ENCODE measurements around the gene FGF11. TPM values are rescaled to one million over a fixed set of nuclear protein-coding genes. Genes with fewer than 3 reads are reported as not detected.

FGF11 gene
- total and polyA plus RNA-seq, 2 of the 13 experiments (the other 11 are each of a cell fraction or from before 2014, with no cell fraction given): 0.20 to 7.6 TPM

DNA sequence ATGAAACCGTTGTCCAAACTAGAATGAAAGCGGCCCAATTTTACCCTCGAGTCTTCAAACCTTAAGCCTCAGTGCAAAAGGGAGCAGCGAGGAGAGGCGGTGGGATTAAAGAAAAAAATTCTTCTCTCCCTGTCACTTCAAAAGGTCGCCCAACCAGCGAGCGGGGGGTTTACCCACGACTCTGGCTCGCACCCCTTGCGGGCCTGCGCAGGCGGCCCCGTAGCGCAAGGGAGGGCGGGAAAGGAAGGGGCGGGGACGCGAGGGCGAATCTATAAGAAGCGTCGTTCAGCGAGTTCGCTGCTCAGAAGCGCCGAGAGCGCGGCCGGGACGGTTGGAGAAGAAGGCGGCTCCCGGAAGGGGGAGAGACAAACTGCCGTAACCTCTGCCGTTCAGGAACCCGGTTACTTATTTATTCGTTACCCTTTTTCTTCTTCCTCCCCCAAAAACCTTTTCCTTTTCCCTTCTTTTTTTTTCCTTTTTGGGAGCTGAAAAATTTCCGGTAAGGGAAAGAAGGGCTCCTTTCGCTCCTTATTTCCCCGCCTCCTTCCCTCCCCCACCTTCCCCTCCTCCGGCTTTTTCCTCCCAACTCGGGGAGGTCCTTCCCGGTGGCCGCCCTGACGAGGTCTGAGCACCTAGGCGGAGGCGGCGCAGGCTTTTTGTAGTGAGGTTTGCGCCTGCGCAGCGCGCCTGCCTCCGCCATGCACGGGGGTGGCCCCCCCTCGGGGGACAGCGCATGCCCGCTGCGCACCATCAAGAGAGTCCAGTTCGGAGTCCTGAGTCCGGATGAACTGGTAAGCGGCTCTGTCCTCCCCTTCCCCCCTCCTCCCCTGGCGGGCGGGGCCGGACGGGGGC lies 45.0 kb downstream of the FGF11 start, which contains the start of gene POLR2A:
POLR2A (plus strand) TSS at position 300 of the 852 bp plus-strand sequence.
- peak within 1 kb of the TSS; percentile 77 for H2AFZ ChIP-seq (ENCODE audit: low read length)
- in situ Hi-C loops (cut with HindIII; ENCODE audit: extremely low pct_ligation_motif_present, low pct_unique_long_range_greater_than_20kb) (no loop called here), intact Hi-C loops (cut with micrococcal nuclease; ENCODE audit: unreplicated experiment) (loop anchor here (5.0 kb wide), 3 partner anchors 37 to 127 kb away; partner anchors contain the start of genes CHRNB1, TMEM256 and TMEM95)
- 2% methylated on average over 52 of the region's 64 CpGs for WGBS (ENCODE audit: low lambda C conversion rate)
- H3K9me3 ChIP-seq (ENCODE audit: low read length): no peaks in the 10 kb centered on the region
- H3K27me3 ChIP-seq (ENCODE audit: control insufficient read depth in 1 of 2, insufficient read depth in 2 of 2, low read length in 2 of 2): no peaks in the 10 kb centered on the region; a peak in 2 of 5 replicates
- BruUV-seq (replicated peaks): no TSS peak
- H3K4me1 ChIP-seq (ENCODE audit: insufficient read depth, low read length): peaks cover 65% of the 10 kb centered on the region
- H3K36me3 ChIP-seq (replicated peaks in 1 of 2; ENCODE audit: control insufficient read depth in 1 of 2, insufficient read depth in 2 of 2, low read length in 2 of 2): no peaks in the 10 kb centered on the region; a peak in 1 of 5 replicates
- CTCF ChIA-PET (ENCODE audit: low intra/inter-chr PET ratio, low total read pairs): no interaction called here
- DNase-seq (ENCODE audit: low spot score) (peak; percentile 96), FAIRE-seq (peak; percentile 87), ATAC-seq (peak; percentile 72)
- POLR2A ChIA-PET: interaction anchor here (0.8 to 5.5 kb wide), 22 partner anchors 8 to 438 kb away, joined by 3 to 41 read pairs (median 6); partner anchors contain the start of genes ASGR2, ATP1B2, CD68 and CHRNB1
- H3K27ac ChIP-seq (ENCODE audit: extremely low read length, insufficient read depth, low read length): peak within 1 kb of the TSS; percentile 100
- H3K9ac ChIP-seq (ENCODE audit: insufficient read depth, low read depth, low read length): peak within 1 kb of the TSS; percentile 95
- H4K20me1 ChIP-seq (ENCODE audit: insufficient read depth, low read length): peaks cover 31% of the 10 kb centered on the region
- H3K4me2 ChIP-seq (ENCODE audit: low read depth, low read length): peak within 1 kb of the TSS; percentile 99
- H3K4me3 ChIP-seq (replicated peaks in 1 of 3; ENCODE audit: insufficient read depth in 1 of 3, low read depth in 2 of 3, low read length in 3 of 3): peak within 1 kb of the TSS; percentile 75 to 92 (median 90)
- H3K79me2 ChIP-seq (ENCODE audit: insufficient read depth, low read length): peaks cover 47% of the 10 kb centered on the region
- TF ChIP-seq ZNF343 (CRISPR knock-in tag; IDR thresholded peaks at IDR 0.05) (peak; percentile 97), ZNF567 (CRISPR knock-in tag; IDR thresholded peaks at IDR 0.05; ENCODE audit: borderline replicate concordance) (no peak), SP2 (CRISPR knock-in tag; IDR thresholded peaks at IDR 0.05) (0 out of 2 replicates have a peak, but pooled peaks have one; percentile 26), MLLT10 (CRISPR knock-in tag; IDR thresholded peaks at IDR 0.05) (no peak), NBN (conservative IDR thresholded peaks at IDR 0.05) (0 out of 2 replicates have a peak, but pooled peaks have one; percentile 27), HNRNPH1 (optimal IDR thresholded peaks at IDR 0.05; ENCODE audit: low read depth, low read length) (peak; percentile 77), ZNF747 (CRISPR knock-in tag; IDR thresholded peaks at IDR 0.05; ENCODE audit: borderline replicate concordance) (peak; percentile 49; the same call in 1 of the 2 replicates), ZNF737 (CRISPR knock-in tag; IDR thresholded peaks at IDR 0.05; ENCODE audit: borderline replicate concordance) (no peak), STAG1 (CRISPR knock-in tag; IDR thresholded peaks at IDR 0.05) (no peak), ZNF224 (CRISPR knock-in tag; IDR thresholded peaks at IDR 0.05) (peak; percentile 62; the same call in 1 of the 2 replicates), ZSCAN22 (CRISPR knock-in tag; IDR thresholded peaks at IDR 0.05) (peak; percentile 58; the same call in 1 of the 2 replicates)
- TF ChIP-seq, protein P1, sequence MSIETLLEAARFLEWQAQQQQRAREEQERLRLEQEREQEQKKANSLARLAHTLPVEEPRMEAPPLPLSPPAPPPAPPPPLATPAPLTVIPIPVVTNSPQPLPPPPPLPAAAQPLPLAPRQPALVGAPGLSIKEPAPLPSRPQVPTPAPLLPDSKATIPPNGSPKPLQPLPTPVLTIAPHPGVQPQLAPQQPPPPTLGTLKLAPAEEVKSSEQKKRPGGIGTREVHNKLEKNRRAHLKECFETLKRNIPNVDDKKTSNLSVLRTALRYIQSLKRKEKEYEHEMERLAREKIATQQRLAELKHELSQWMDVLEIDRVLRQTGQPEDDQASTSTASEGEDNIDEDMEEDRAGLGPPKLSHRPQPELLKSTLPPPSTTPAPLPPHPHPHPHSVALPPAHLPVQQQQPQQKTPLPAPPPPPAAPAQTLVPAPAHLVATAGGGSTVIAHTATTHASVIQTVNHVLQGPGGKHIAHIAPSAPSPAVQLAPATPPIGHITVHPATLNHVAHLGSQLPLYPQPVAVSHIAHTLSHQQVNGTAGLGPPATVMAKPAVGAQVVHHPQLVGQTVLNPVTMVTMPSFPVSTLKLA (IDR thresholded peaks at IDR 0.05): peak; percentile 42
- TF ChIP-seq, protein P2, sequence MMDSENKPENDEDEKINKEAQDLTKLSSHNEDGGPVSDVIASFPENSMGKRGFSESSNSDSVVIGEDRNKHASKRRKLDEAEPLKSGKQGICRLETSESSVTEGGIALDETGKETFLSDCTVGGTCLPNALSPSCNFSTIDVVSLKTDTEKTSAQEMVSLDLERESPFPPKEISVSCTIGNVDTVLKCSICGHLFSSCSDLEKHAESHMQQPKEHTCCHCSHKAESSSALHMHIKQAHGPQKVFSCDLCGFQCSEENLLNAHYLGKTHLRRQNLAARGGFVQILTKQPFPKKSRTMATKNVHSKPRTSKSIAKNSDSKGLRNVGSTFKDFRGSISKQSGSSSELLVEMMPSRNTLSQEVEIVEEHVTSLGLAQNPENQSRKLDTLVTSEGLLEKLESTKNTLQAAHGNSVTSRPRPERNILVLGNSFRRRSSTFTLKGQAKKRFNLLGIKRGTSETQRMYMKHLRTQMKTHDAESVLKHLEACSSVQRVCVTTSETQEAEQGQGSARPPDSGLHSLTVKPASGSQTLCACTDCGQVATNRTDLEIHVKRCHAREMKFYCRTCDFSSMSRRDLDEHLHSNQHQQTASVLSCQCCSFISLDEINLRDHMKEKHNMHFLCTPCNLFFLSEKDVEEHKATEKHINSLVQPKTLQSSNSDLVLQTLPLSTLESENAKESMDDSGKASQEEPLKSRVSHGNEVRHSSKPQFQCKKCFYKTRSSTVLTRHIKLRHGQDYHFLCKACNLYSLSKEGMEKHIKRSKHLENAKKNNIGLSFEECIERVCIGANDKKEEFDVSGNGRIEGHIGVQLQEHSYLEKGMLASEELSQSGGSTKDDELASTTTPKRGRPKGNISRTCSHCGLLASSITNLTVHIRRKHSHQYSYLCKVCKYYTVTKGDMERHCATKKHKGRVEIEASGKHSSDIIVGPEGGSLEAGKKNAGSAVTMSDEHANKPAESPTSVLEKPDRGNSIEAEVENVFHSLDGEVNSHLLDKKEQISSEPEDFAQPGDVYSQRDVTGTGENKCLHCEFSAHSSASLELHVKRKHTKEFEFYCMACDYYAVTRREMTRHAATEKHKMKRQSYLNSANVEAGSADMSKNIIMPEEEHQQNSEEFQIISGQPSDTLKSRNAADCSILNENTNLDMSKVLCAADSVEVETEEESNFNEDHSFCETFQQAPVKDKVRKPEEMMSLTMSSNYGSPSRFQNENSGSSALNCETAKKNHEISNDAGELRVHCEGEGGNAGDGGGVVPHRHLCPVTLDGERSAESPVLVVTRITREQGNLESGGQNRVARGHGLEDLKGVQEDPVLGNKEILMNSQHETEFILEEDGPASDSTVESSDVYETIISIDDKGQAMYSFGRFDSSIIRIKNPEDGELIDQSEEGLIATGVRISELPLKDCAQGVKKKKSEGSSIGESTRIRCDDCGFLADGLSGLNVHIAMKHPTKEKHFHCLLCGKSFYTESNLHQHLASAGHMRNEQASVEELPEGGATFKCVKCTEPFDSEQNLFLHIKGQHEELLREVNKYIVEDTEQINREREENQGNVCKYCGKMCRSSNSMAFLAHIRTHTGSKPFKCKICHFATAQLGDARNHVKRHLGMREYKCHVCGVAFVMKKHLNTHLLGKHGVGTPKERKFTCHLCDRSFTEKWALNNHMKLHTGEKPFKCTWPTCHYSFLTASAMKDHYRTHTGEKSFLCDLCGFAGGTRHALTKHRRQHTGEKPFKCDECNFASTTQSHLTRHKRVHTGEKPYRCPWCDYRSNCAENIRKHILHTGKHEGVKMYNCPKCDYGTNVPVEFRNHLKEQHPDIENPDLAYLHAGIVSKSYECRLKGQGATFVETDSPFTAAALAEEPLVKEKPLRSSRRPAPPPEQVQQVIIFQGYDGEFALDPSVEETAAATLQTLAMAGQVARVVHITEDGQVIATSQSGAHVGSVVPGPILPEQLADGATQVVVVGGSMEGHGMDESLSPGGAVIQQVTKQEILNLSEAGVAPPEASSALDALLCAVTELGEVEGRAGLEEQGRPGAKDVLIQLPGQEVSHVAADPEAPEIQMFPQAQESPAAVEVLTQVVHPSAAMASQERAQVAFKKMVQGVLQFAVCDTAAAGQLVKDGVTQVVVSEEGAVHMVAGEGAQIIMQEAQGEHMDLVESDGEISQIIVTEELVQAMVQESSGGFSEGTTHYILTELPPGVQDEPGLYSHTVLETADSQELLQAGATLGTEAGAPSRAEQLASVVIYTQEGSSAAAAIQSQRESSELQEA (CRISPR knock-in tag; IDR thresholded peaks at IDR 0.05; ENCODE audit: not compliant biosample characterization): no peak

Measured in HepG2 (cell line).